Measurements from ENCODE around the gene ING2. TPM values are rescaled to one million over a fixed set of nuclear protein-coding genes. Genes with fewer than 3 reads are reported as not detected.

ING2 gene
- total and polyA plus RNA-seq, 10 of the 15 experiments (the other 5 are each of a cell fraction or from before 2014, with no cell fraction given): 3.3 to 16.1 (median 10.9) TPM

DNA sequence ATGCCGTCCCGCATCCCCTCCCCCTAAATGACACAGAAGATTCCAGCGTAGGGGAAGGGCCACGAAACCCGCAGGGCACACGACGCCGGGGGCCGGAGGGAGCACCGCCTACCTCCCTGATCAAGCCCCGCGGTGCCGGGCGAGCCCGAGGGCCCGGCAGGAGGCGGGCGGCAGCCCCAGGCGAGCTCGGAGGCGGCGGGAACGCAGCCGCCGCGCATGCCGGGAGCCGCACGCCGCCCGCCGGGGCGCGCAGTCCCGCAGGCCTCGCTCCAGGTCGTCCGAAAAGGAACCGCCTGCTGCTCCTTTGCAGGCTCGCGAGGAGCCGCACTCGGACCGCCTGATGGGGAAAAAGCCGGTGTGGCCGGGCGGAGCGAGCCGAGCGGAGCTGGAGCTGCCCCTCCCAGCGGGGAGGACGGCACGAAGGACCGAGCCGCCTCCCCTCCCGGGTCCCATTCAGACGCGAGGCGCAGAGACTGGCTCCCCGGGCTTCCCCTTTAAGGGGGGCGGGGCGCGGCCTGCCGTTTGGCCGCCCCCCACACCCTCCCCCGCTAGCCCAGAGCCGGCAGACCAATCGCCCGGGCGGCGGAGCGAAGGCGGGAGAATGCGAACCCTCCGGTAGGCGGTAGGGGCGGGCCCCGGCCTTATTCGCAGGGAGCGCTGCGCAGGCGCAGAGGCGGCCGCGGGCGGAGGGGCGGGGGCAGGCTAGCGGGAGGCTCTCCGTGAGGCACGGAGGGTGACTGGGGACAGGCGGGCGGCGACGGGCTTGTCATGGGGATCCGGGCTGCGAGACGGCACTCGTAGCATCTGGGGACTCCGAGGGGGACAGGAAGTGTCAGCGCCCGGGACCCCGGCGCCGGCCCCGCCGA lies 561 bp upstream of the ING2 start (continued):
- TF ChIP-seq LARP7 (IDR thresholded peaks at IDR 0.05): peak; percentile 99
- peak; percentile 89 for TF ChIP-seq SMARCA5 (IDR thresholded peaks at IDR 0.05)
- TF ChIP-seq, protein P1, sequence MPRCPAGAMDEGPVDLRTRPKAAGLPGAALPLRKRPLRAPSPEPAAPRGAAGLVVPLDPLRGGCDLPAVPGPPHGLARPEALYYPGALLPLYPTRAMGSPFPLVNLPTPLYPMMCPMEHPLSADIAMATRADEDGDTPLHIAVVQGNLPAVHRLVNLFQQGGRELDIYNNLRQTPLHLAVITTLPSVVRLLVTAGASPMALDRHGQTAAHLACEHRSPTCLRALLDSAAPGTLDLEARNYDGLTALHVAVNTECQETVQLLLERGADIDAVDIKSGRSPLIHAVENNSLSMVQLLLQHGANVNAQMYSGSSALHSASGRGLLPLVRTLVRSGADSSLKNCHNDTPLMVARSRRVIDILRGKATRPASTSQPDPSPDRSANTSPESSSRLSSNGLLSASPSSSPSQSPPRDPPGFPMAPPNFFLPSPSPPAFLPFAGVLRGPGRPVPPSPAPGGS (IDR thresholded peaks at IDR 0.05; ENCODE audit: borderline replicate concordance, insufficient read depth, low read depth, low read length, poor library complexity, severe bottlenecking): peak; percentile 16
- TF ChIP-seq, protein P2, sequence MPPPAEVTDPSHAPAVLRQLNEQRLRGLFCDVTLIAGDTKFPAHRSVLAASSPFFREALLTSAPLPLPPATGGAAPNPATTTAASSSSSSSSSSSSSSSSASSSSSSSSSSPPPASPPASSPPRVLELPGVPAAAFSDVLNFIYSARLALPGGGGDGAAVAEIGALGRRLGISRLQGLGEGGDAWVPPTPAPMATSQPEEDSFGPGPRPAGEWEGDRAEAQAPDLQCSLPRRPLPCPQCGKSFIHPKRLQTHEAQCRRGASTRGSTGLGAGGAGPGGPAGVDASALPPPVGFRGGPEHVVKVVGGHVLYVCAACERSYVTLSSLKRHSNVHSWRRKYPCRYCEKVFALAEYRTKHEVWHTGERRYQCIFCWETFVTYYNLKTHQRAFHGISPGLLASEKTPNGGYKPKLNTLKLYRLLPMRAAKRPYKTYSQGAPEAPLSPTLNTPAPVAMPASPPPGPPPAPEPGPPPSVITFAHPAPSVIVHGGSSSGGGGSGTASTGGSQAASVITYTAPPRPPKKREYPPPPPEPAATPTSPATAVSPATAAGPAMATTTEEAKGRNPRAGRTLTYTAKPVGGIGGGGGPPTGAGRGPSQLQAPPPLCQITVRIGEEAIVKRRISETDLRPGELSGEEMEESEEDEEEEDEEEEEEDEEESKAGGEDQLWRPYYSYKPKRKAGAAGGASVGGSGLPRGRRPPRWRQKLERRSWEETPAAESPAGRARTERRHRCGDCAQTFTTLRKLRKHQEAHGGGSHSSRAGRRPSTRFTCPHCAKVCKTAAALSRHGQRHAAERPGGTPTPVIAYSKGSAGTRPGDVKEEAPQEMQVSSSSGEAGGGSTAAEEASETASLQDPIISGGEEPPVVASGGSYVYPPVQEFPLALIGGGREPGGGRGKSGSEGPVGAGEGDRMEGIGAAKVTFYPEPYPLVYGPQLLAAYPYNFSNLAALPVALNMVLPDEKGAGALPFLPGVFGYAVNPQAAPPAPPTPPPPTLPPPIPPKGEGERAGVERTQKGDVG (CRISPR knock-in tag; IDR thresholded peaks at IDR 0.05): no peak
- peak; percentile 75; the same call in 1 of the 2 replicates for TF ChIP-seq SIN3A (IDR thresholded peaks at IDR 0.05; ENCODE audit: low read depth, low read length)
- peak; percentile 49; the same call in 1 of the 2 replicates for TF ChIP-seq MEF2A (IDR thresholded peaks at IDR 0.05; ENCODE audit: insufficient read depth, low read depth, low read length)
- TF ChIP-seq, protein P3, sequence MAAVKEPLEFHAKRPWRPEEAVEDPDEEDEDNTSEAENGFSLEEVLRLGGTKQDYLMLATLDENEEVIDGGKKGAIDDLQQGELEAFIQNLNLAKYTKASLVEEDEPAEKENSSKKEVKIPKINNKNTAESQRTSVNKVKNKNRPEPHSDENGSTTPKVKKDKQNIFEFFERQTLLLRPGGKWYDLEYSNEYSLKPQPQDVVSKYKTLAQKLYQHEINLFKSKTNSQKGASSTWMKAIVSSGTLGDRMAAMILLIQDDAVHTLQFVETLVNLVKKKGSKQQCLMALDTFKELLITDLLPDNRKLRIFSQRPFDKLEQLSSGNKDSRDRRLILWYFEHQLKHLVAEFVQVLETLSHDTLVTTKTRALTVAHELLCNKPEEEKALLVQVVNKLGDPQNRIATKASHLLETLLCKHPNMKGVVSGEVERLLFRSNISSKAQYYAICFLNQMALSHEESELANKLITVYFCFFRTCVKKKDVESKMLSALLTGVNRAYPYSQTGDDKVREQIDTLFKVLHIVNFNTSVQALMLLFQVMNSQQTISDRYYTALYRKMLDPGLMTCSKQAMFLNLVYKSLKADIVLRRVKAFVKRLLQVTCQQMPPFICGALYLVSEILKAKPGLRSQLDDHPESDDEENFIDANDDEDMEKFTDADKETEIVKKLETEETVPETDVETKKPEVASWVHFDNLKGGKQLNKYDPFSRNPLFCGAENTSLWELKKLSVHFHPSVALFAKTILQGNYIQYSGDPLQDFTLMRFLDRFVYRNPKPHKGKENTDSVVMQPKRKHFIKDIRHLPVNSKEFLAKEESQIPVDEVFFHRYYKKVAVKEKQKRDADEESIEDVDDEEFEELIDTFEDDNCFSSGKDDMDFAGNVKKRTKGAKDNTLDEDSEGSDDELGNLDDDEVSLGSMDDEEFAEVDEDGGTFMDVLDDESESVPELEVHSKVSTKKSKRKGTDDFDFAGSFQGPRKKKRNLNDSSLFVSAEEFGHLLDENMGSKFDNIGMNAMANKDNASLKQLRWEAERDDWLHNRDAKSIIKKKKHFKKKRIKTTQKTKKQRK (IDR thresholded peaks at IDR 0.05; ENCODE audit: low read depth, low read length): no peak
- no peak for TF ChIP-seq CBX5 (IDR thresholded peaks at IDR 0.05; ENCODE audit: low read depth)
- TF ChIP-seq DPF2 (IDR thresholded peaks at IDR 0.05): peak; percentile 69
- TF ChIP-seq, protein P4, sequence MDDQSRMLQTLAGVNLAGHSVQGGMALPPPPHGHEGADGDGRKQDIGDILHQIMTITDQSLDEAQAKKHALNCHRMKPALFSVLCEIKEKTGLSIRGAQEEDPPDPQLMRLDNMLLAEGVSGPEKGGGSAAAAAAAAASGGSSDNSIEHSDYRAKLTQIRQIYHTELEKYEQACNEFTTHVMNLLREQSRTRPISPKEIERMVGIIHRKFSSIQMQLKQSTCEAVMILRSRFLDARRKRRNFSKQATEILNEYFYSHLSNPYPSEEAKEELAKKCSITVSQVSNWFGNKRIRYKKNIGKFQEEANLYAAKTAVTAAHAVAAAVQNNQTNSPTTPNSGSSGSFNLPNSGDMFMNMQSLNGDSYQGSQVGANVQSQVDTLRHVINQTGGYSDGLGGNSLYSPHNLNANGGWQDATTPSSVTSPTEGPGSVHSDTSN (IDR thresholded peaks at IDR 0.05; ENCODE audit: insufficient replicate concordance, low read depth, low read length): no peak
- TF ChIP-seq POLR2AphosphoS5 (IDR thresholded peaks at IDR 0.05; ENCODE audit: low read length): peak; percentile 71
- TF ChIP-seq RB1 (IDR thresholded peaks at IDR 0.05; ENCODE audit: borderline replicate concordance): peak; percentile 65
- TF ChIP-seq, protein P5, sequence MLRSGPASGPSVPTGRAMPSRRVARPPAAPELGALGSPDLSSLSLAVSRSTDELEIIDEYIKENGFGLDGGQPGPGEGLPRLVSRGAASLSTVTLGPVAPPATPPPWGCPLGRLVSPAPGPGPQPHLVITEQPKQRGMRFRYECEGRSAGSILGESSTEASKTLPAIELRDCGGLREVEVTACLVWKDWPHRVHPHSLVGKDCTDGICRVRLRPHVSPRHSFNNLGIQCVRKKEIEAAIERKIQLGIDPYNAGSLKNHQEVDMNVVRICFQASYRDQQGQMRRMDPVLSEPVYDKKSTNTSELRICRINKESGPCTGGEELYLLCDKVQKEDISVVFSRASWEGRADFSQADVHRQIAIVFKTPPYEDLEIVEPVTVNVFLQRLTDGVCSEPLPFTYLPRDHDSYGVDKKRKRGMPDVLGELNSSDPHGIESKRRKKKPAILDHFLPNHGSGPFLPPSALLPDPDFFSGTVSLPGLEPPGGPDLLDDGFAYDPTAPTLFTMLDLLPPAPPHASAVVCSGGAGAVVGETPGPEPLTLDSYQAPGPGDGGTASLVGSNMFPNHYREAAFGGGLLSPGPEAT (IDR thresholded peaks at IDR 0.05; ENCODE audit: low read depth): peak; percentile 79
- no peak for TF ChIP-seq WRNIP1 (IDR thresholded peaks at IDR 0.05; ENCODE audit: borderline replicate concordance, low read depth, low read length)
- TF ChIP-seq BCL11A (IDR thresholded peaks at IDR 0.05; ENCODE audit: low read depth, low read length): no peak
- TF ChIP-seq KLF5 (IDR thresholded peaks at IDR 0.05; ENCODE audit: partially characterized antibody): peak; percentile 32
- no peak for TF ChIP-seq PAX5 (IDR thresholded peaks at IDR 0.05; ENCODE audit: borderline replicate concordance, low read depth, low read length)
- peak; percentile 64; the same call in 1 of the 2 replicates for TF ChIP-seq RCOR1 (conservative IDR thresholded peaks at IDR 0.05; ENCODE audit: low read depth, low read length)
- no peak for TF ChIP-seq ZBED1 (IDR thresholded peaks at IDR 0.05; ENCODE audit: borderline replicate concordance)
